Right kidney (tissue), 1 donor: ENCODE measurements around the gene DNAH14.
"Not testable (repeated sequence)": the region's sequence is repeated elsewhere in the genome, so short reads cannot be mapped to it uniquely, and the experiment has no call there.

ENCODE experiments used
- DNase-seq: peaks from one replicate; pipeline ENCODE4 v3.0.0-alpha.2; 2016

DNAH14 gene

DNA sequence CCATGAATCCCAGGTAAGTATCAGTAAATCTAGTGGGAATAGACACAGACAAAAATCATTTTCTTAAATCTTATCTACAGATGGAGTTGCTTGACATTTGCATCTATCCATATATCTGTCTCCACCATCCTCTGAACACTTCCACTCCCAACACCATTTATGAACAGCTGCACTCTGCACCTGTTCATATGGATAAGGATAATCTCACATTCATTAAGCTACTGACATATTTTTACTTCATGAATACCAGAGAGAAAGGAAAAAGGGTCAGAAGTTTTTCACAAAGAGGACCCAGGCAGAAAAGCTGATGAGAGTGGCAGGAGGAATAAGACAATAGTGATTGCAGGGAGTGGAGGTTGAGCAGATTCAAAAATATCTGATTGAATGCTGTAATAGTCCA is 222.6 kb downstream of the DNAH14 start:
- DNase-seq: no peak

GRCh38 chr1:225155555-225155954 is 226.1 kb downstream of the DNAH14 start:
- no peak for DNase-seq

DNA sequence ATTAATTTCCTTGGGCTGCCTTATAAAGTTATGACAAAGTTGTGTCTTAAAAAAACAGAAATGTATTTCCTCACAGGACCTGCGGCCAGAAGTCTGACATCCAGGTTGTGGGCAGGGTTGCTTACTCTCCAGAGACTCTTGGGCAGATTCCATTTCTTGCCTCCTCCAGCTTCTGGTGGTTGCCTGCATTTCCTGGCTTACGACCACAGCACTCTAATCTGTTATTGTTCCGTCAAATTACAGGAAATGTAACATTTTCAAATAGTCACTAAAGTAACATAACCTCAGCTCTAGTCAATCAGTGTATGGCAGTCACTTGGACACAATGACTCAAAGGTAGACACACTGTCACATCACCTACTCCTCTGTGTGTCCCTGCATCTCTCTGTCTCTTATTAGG is 226.8 kb downstream of the DNAH14 start:
- DNase-seq: no peak

DNA sequence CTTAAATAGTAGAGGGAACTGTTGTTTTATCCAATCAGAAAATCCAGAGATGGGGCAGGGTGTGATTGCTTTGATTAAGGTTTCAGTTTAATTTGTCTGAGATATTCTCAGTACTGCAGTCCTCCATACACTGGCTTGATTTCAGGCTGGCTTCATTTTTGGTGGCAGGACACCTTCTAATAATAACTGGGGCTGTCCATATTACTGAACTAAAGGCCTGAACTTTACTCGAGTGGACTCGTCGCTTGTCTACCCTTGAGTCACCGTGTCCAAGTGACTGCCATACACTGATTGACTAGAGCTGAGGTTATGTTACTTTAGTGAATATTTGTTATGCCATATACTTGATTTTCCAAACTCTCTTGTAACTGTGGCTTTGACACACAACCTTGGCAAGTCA is 228.8 kb downstream of the DNAH14 start:
- no peak for DNase-seq

- DNase-seq: no peak
Observed at GRCh38 chr1:225159793-225160192, 230.3 kb downstream of the DNAH14 start.

GRCh38 chr1:225177409-225177808 is 247.9 kb downstream of the DNAH14 start:
- DNase-seq: not testable (repeated sequence)

DNA sequence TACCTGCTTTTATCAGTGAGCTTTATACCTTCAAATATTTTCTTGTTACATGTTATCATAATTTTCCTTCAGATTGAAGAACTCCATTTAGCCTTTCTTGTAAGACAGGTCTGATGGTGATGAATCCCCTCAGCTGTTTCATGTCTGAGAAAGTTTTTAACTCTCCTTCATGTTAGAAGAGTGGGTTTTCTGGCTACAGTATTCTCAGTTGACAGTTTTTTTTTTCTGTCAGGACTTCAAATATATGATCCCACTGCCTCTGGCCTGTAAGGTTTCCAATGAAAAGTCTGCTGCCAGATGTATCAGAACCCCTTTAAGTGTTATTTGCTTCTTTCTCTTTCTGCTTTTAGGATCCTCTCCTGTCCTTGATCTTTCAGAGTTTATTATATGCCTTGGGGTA is 250.2 kb downstream of the DNAH14 start:
- no peak for DNase-seq

DNA sequence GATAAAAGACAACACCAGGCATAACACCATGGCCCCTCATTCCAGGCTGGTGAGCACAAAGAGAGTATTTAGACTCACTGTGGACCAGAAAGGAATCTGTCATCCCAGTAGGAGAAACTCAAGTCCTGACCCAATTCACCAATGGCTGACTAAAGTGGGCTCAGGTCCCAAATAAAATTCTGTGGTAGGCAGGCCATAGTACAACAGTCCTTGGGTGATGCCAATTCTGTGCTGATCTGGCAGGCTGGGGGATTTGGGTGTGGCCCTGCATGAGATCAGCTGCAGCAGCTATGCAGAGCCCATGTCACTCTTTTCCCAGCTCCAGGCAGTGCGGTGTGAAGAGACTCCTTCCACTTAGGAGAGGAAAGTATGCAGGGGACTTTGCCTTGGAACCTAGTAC is 253.2 kb downstream of the DNAH14 start:
- DNase-seq: no peak

- no peak for DNase-seq
Observed at GRCh38 chr1:225191199-225191753, 261.8 kb downstream of the DNAH14 start.

GRCh38 chr1:225201447-225201846 is 272.0 kb downstream of the DNAH14 start:
- DNase-seq: no peak

DNA sequence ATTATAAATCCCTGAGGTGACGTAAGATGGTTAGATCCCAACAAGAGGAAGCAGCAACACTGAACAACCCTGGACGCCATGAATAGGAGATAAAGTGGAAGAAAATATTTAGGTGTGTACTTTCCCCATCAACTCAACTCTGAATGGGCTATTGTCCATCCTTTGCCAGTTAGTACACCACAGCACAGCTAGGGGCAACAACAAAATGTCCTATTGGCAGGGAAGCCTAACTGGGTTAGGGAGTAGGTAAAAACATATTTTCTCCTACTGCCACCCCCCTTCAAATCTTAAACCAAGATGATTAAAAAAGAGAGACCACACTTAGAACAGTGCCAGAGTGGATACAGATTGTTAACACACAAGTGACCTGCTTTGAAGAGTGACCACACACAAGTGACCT is 278.3 kb downstream of the DNAH14 start:
- no peak for DNase-seq

DNA sequence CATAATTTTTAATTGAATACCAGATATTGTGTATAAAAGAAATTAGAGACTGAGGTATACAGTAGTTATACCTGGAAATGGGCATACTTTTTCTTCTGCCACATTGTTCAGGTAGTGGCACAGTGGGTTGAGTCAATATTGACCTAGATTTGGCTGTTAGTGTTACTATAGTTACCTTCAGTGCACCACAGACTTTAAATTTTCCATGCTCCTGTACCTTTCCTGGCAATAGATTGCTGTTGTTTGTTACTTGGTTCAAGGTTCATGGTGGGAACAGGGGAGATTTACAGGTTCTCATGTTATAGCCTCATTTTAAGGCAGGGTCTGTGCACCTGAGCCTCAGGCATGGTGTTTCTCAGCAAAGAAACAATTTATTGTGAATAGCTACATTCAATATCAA is 279.7 kb downstream of the DNAH14 start:
- no peak for DNase-seq

DNA sequence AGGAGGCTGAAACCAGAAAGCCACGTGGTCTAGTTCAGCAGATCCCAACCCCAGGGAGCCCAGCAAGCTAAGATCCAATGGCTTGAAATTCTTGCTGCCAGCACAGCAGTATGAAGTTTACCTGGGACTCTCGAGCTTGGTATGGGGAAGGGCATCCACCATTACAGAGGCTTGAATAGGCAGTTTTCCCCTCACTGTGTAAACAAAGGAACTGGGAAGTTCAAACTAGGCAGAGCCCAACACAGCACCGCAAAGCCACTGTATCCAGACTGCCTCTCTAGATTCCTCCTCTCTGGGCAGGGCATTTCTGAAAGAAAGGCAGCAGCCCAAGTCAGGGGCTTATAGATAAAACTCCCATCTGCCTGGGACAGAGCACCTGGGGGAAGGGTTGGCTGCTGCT is 280.7 kb downstream of the DNAH14 start:
- DNase-seq: not testable (repeated sequence)

DNA sequence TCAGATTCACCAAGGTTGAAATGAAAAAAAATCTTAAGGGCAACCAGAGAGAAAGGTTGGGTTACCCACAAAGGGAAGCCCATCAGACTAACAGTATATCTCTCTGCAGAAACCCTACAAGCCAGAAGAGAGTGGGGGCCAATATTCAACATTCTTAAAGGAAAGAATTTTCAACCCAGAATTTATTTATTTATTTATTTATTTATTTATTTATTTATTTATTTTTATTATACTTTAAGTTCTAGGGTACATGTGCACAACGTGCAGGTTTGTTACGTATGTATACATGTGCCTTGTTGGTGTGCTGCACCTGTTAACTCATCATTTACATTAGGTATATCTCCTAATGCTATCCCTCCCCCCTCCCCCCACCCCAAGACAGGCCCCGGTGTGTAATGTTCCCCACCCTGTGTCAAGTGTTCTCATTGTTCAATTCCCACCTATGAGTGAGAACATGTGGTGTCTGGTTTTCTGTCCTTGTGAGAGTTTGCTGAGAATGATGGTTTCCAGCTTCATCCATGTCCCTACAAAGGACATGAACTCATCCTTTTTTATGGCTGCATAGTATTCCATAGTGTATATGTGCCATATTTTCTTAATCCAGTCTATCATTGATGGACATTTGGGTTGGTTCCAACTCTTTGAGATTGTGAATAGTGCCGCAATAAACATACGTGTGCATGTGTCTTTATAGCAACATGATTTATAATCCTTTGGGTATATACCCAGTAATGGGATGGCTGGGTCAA is 282.4 kb downstream of the DNAH14 start:
- not testable (repeated sequence) for DNase-seq

- DNase-seq: no peak
Observed at GRCh38 chr1:225224287-225224686, 294.8 kb downstream of the DNAH14 start.

- DNase-seq: no peak
Observed at GRCh38 chr1:225225681-225226080, 296.2 kb downstream of the DNAH14 start.

GRCh38 chr1:225228871-225229303 is 299.4 kb downstream of the DNAH14 start:
- no peak for DNase-seq

- DNase-seq: not testable (repeated sequence)
Observed at GRCh38 chr1:225229429-225229828, 300.0 kb downstream of the DNAH14 start.

DNA sequence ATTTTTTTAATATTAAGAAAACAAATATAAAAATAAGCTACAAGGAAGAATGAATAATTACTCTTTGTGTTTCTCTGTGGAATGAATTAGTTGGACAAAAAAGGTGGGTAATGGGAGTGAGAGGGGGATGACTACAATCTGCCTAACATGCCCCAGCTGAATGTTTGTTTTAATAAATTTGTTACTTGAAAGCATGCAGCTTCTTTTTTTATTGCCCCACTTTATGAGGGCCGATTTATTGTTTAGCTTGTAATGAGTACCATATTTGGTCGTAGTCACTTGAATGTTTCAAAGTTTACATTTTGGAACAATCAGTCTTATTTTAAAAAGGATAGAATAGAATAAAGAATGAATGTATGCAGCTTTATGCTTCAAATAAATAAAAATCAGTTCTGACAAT is 301.0 kb downstream of the DNAH14 start:
- no peak for DNase-seq

- DNase-seq: not testable (repeated sequence)
Observed at GRCh38 chr1:225232930-225233329, 303.5 kb downstream of the DNAH14 start.

DNA sequence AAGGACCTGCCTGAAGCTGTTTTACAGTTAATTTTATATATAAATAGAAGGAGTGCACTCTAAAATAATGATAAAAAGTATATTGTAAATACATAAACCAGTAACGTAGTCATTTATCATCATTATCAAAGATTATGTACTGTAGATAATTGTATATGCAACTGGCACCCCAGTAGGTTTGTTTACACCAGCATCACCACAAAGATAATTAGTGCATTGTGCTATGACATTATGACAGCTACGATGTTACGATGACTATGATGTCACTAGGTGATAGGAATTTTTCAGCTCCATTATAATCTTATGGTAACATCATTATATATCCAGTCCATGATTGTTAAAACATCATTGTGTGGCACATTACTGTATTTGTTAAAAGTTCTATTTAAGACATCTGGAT is 313.1 kb downstream of the DNAH14 start:
- no peak for DNase-seq

GRCh38 chr1:225250432-225250831 is 321.0 kb downstream of the DNAH14 start:
- no peak for DNase-seq

GRCh38 chr1:225253173-225253572 is 323.7 kb downstream of the DNAH14 start:
- DNase-seq: no peak

GRCh38 chr1:225253784-225254183 is 324.3 kb downstream of the DNAH14 start:
- no peak for DNase-seq
